HG03159 (cell line): Measurements from ENCODE around the gene NEUROG2.
"Not testable (repeated sequence)": the region's sequence is repeated elsewhere in the genome, so short reads cannot be mapped to it uniquely, and the experiment has no call there.

Experiments
- ATAC-seq: cut with Tn5 transposase; IDR thresholded peaks from one replicate; pipeline ENCODE4 v1.9.1; 2021; ENCODE audit warnings: mild to moderate bottlenecking, moderate library complexity; ENCODE audit not compliant: unreplicated experiment

The NEUROG2 gene

GRCh38 chr4:112492321-112492720 lies 23.7 kb downstream of the NEUROG2 start:
- ATAC-seq = no peak

- not testable (repeated sequence) for ATAC-seq
Measured at GRCh38 chr4:112490808-112491207, 25.2 kb downstream of the NEUROG2 start.

DNA sequence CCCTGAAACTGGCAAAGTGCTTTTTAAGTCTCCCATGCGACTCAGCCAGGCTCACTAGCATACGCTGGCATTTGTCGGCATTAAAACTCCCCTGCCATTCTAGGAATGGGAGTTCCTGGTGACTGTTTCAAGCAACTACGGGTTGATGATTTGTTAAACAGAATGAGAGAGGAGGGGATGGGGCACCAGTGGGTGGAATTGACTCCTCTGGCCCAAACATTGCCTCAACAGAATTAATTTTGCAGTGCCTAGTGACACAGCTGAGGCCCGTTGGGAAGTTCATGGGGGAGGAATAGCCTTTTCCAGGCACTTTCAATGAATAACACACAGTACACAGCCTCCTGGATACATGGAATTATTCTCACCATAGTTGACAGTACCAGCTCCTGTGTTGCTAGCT lies 30.1 kb downstream of the NEUROG2 start:
- no peak for ATAC-seq

DNA sequence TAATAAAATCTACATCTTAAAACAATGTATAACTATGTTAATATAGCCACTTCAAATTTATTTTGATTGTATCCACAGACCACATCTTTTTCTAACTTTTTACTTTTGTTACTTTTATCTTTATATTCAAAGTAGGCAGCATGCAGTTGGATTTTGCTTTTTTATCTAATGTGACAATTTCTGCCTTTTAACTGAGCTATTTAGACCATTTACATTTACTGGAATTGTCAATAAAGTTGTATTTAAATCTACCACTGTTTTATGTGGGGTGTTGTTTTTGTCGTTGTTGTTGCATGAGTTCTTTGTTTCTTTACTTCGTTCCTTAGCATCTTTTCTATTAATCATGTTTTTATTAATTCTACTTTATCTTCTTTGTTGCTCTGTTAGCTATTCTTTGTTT lies 42.0 kb downstream of the NEUROG2 start:
- ATAC-seq = no peak

DNA sequence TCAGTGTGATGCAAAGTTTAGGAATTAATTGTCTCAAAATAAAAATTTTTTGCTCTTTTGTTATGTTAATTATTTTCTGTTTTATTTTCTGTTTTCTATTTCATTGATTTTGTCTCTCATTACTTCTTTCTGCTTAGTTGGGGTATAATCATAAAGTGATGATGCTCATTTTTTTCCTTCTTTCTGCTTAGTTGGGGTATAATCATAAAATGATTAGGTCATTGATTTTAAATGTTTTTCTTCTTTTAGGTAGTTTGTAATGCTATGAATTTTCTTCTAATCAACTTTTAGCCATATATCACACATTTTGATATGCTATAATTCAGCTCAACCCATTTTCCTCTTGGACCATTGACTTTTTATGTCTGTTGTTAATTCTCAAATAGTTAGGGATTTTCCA lies 43.7 kb downstream of the NEUROG2 start:
- ATAC-seq = no peak
